Stimulated activated CD8-positive, alpha-beta memory T cell treated with anti-CD3 and anti-CD28 coated beads, Interleukin-7, amount 100 ng/mL, for 1 hour (primary cell): Measurements from ENCODE around the gene CFAP99.
"Not testable (repeated sequence)": the region's sequence is repeated elsewhere in the genome, so short reads cannot be mapped to it uniquely, and the experiment has no call there.

Experiments used
- DNase-seq, 2 donors: peaks; one replicate each; pipeline ENCODE4 v3.0.0-alpha.2; 2020; ENCODE audit warnings: low read depth in 2 of 2

CFAP99 gene

GRCh38 chr4:2428496-2429213 lies 9.9 kb downstream of the CFAP99 start:
- DNase-seq: no peak

- not testable (repeated sequence) for DNase-seq
These were observed 11.4 kb downstream of the CFAP99 start for GRCh38 chr4:2429945-2430757.

DNA sequence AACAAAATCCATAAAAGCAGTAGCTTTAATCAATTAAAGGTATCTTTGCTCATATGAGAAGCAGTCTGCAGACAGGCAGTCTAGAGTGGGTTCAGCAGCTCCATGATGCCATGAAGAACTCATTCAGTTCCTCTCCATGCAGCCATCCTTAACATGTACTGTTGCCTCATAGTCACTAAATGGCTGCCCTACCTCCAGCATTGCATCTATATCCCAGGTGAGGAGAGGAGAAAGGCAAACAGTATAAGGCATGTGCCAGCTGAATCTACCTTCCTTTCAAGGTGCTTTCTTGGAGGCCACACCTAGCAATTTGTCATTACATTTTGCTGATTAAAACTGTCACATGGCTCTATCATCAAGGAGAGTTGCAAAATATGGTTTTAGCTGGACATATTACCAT lies 13.2 kb downstream of the CFAP99 start:
- no peak for DNase-seq

- no peak for DNase-seq
These were observed 14.3 kb downstream of the CFAP99 start for GRCh38 chr4:2432991-2433530.

GRCh38 chr4:2433609-2434350 lies 15.0 kb downstream of the CFAP99 start:
- DNase-seq: no peak

DNA sequence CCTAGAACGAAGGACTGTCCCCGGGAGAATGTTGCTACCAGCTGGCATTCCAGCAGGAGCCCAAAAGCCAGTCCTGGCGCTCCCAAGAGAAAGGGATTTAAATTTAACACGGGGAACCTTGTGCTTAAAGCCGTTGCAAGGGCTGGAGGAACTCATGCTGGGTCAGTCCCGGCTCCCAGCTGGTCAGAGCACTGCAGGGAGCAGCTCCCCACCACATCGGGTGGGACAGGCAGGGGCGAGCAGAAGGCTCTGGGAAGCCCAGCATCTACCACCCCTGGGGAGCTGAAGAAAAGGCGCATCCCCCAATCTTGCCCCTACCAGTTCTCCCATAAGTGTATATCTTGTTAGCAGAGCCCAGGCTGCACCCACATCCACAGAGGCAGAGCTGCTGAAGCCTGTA lies 15.7 kb downstream of the CFAP99 start:
- DNase-seq: no peak

DNA sequence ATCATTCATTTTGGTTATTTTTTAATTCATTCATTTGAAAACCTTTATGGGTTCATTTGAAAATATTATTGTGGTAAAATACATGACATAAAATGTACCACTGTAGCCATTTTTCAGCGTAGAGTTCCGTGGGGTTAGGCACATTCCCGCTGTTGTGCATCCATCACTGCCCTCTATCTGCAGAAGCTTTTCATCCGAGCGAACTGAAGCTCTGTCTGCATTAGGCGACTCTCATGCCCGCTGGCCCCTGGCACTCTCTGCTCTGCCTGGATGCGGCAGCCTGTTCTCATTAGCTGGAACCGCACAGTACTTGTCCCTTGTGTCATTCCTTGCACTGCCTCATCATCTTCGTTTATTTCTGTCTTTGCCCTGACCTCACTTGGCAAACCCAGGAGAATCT lies 17.5 kb downstream of the CFAP99 start:
- DNase-seq: no peak

DNA sequence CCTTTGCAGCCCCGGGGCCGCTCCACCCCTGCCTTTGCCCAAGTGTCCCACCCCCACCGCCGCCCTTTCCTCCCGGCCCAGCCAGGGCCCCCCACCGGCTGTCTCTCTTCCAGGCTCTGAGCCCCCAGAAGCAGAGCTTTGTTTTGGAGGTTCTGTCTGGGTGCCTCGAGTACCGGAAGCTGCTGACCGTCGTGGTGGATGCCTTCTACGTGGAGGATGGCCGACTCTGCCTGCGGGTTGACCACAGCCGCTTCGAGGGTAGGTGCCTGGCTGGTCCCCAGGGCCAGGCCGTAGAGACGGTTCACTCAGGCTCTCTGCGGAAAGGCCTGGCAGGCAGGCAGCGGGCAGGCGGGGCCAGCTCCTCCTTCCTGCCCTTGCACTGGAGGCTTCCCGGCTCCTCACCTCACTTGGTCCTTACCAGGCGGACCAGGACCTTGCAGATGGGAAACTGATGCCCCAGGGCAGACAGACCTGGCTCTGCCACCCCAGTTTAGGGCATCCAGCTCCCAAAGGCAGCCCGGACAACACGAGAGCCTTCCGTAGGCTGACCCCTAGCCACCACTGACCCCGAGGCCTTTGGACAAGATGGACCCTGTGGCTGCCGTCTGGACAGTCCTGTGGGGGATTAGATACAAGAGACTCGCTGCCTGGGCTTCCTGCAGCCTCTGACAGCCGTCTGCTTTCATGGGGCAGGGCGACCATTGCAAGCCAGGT lies 18.2 kb downstream of the CFAP99 start:
- DNase-seq: no peak

GRCh38 chr4:2437475-2438215 lies 18.9 kb downstream of the CFAP99 start:
- DNase-seq: no peak

DNA sequence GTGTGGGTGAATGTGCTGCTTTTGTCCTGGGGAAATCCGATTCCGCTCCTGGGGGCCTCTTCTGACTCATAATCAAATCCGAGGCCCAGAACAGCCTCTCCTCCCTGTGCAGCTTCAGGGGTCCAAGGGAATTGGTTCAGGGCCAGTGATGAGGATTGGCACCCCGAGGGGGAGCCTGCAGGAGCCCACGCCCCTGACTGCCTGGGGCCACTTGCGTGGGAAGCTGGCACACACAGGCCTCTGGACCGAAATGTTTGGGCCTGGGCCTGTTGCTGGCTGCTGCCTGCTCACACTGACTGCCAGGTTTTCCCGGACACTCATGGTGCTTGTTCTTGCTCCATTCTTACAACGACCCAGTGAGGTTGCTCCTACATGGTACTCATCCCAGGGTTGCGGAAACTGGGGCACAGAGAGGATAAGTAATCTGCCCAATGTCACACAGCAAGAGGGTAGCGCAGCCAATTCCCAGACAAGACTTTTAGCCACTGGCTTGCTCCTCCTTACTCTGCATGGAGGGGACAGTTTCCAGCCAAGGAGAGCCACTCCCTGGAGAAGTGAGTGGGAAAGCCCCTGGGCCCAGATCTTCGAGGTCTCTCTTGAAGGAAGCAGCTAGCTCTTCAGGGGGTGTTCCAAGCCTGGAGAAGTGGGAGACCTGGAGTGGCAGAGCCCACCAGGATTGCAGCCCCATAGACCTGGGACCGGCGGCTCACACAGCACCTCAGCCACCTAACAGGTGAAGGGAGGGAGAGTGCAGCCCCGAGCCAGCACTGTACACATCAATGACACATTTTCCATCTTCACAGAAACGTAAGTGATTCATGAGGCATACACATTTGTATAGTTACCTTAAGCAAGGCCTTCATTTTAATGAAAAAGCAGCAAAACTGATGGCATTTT lies 20.3 kb downstream of the CFAP99 start:
- DNase-seq: no peak

DNA sequence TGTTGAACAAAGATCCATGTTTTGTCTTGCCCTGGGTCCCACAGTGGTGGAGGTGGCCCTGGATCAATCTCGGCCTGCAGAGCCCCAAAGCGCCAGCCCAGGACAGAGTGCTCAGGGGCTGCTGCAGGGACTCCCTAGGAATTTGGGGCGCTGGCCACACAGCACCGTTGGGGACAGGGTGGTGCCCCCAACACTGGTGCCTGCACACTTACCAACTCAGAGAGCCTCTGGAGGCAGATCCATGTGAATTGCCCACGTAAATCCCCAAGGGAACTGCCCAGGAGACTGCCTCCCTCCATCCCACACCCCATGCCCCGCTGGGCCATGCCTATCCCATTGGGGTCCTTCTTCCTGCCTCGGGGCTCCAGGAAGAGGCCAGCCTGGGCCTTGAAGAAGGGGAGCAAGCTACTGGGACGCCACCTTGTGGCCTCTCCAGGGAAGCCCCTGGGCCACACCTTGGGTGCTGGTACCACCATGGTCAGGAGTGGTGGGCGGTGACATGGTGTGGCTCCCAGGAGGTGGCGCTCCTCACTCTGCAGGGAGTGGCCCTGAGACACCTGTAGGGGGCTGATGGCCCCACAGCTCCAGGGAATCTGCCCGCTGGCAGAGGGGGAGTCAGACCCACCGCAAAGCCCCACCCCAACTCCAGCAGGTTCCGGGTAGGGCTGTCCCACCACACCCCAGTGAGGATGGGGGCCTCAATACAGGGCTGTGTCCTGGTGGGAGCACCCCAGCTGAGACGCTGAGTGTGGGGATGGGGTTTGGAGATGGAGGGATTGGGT lies 22.8 kb downstream of the CFAP99 start:
- DNase-seq: peak; percentile 29 to 37

DNA sequence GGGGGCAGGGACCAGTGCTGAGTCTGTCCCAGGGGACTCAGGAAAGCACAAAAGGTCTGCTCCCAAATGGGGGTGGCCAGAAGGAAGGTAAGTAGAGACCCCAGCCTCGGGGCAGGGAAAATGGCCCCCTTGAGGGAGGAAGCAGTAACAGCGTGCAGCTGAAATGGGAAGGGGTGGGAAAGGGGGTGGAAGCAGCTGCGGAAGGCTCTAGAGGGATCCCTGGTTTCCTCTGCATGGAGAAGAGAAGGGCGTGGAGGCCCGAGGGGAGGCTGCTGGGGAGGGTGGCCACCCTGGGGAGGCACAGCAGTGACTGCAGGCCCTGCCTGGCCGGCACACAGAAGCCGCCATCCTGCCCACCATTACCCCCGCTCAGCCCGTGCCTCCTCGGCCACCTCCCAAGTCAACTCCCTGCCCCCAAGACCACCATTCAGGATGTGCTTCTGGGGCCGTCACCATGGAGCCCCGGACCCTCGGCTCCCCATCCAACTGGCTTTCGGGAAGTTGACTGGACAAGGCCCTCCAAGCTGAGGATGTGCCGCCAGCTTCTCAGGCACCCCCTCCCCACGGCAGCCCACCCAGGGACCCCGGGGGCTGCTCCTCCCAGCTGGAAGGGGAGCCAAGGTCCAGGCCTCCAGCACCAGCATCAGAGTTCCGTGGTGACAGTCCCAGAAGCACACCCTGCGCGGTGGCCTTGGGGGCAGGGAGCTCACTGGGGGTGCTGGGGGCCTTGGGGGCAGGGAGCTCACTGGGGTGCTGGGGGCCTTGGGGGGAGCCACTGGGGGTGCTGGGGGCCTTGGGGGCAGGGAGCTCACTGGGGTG lies 23.6 kb downstream of the CFAP99 start:
- DNase-seq: no peak

GRCh38 chr4:2443061-2443730 lies 24.4 kb downstream of the CFAP99 start:
- DNase-seq: no peak

DNA sequence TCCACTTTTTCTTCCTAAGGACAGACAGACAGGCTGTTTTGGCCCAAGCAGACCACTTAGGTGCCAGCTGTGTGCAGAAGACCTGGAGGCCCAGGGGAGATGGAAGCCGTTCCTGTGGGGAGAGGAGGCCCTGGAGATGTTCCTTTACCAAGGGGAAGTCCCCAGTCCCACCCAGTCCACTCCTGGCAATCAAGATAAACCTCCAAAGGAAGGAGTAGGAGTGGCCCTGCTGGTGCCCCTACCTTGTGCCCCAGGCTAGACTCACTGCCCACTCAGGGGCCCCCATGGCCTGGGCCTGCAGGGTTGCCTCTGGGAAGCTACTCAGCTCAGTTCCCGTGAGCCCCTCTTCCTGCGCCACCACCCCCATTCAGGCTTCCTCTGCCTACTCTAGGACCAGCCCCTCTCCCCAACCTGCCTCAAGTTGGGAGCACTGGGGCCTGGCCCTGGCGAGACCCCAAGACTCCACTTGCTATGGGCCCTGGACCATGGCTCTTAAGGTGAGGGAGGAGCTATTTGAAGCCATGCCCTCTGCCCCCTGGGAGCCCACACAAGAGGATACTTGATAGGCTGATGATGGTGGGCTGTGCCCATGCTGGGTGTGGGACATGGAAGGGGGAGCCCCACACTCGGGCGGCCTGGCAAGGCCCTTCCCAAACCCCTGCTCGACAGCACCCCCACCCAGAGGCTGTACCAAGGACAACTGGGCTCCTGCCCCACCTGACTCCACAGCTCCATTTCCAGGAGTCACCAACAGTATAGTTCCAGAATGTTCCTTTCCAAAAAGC lies 25.4 kb downstream of the CFAP99 start:
- no peak for DNase-seq

DNA sequence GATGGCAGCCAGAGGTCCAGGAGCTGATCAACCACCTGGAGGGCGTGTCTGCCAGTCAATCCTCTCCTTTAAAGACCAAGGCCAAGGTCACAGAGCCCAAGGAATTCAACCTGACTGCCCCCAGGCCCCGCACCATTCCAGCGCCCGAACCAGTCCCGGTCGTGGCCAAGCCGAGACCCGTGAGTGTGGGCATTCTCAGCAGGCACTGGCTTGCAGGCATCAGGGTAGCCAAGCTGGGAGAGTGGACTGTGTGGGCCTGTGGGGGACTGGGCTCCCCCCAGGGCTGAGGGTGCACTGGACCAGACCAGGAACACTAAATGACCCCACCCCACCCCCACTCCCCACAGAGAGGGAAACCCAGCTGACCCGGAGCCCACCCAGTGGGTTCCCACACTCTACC lies 26.4 kb downstream of the CFAP99 start:
- DNase-seq: no peak

- no peak for DNase-seq
These were observed 26.8 kb downstream of the CFAP99 start for GRCh38 chr4:2445571-2445970.
